DMS79 treated with DMSO at 0.1 percent for 48 hours (cell line): Measurements from ENCODE around the gene SYCP2L.
"Not testable (repeated sequence)": the region's sequence is repeated elsewhere in the genome, so short reads cannot be mapped to it uniquely, and the experiment has no call there.

ENCODE experiments used
- DNase-seq: peaks from one replicate; lab custom pipeline; 2025; lab: John Stamatoyannopoulos, UW

Gene SYCP2L

GRCh38 chr6:10957414-10957886, 70.6 kb downstream of the SYCP2L start:
- DNase-seq: no peak

GRCh38 chr6:10960171-10960570, 73.3 kb downstream of the SYCP2L start:
- no peak for DNase-seq

GRCh38 chr6:10961837-10962236, 75.0 kb downstream of the SYCP2L start:
- DNase-seq: no peak

GRCh38 chr6:10962673-10963072, 75.8 kb downstream of the SYCP2L start:
- no peak for DNase-seq

- DNase-seq: no peak
Measured at GRCh38 chr6:10963113-10963512, 76.3 kb downstream of the SYCP2L start.

- no peak for DNase-seq
Measured at GRCh38 chr6:10964684-10965083, 77.8 kb downstream of the SYCP2L start.

- DNase-seq: no peak
Measured at GRCh38 chr6:10968776-10969175, 81.9 kb downstream of the SYCP2L start.

- DNase-seq: no peak
Measured at GRCh38 chr6:10970731-10971130, 83.9 kb downstream of the SYCP2L start.

GRCh38 chr6:10972196-10972595, 85.3 kb downstream of the SYCP2L start:
- no peak for DNase-seq

GRCh38 chr6:10976571-10976970, 89.7 kb downstream of the SYCP2L start:
- no peak for DNase-seq

GRCh38 chr6:10977231-10977968, 90.5 kb downstream of the SYCP2L start:
- DNase-seq: no peak

GRCh38 chr6:10979603-10980002, 92.8 kb downstream of the SYCP2L start:
- no peak for DNase-seq

GRCh38 chr6:10981409-10981808, 94.6 kb downstream of the SYCP2L start:
- no peak for DNase-seq

GRCh38 chr6:10984959-10985358, 98.1 kb downstream of the SYCP2L start:
- DNase-seq: not testable (repeated sequence)

GRCh38 chr6:10989587-10989986, 102.7 kb downstream of the SYCP2L start:
- no peak for DNase-seq

- no peak for DNase-seq
Measured at GRCh38 chr6:10991115-10991514, 104.3 kb downstream of the SYCP2L start.

- DNase-seq: no peak
Measured at GRCh38 chr6:10993896-10994295, 107.0 kb downstream of the SYCP2L start.

- DNase-seq: no peak
Measured at GRCh38 chr6:10995114-10995707, 108.4 kb downstream of the SYCP2L start.

- no peak for DNase-seq
Measured at GRCh38 chr6:10999994-11000393, 113.1 kb downstream of the SYCP2L start.

- DNase-seq: no peak
Measured at GRCh38 chr6:11002176-11002575, 115.3 kb downstream of the SYCP2L start.

- not testable (repeated sequence) for DNase-seq
Measured at GRCh38 chr6:11003297-11003696, 116.4 kb downstream of the SYCP2L start.

- no peak for DNase-seq
Measured at GRCh38 chr6:11006061-11006460, 119.2 kb downstream of the SYCP2L start.

- no peak for DNase-seq
Measured at GRCh38 chr6:11007715-11008608, 121.1 kb downstream of the SYCP2L start.
